Measurements from ENCODE around the gene SPSB3.

The SPSB3 gene

DNA sequence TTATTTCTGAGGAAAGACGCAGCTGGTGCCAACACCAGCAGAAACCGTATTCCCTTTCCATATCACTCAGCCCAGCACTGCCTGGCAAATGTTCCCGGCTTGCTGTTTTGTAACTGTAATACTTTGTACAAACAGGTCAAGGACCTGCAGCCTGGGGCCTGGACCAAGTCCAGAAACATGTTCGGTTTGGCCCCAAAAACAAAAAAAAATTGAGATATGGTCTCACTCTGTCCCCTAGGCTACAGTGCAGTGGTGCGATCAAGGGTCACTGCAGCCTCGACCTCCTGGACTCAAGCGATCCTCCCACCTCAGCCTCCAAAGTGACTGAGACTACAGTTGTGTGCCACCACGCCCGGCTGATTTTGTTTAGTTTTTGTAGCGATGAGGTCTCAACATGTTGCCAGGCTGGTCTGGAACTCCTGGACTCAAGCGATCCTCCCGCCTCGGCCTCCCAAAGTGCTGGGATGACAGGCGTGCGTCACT, 43.1 kb upstream of the SPSB3 start:
- Histone ChIP-seq H3K79me2 (ENCODE audit: control insufficient read depth, low read length) (peaks cover 27% of the 10 kb centered on the region), H3K4me3 (ENCODE audit: low read length) (peak overlapping the region; percentile 91), H3F3A (ENCODE audit: control insufficient read depth, insufficient read depth) (peaks cover 10% of the 10 kb centered on the region; the same call in 1 of the 2 replicates), H3K4me1 (ENCODE audit: control insufficient read depth, low read length) (peaks cover 24% of the 10 kb centered on the region), H3K9me2 (replicated peaks; ENCODE audit: control insufficient read depth, low read length) (no peaks in the 10 kb centered on the region), H3K27me3 (ENCODE audit: control insufficient read depth, low read length) (no peaks in the 10 kb centered on the region), H4K20me1 (ENCODE audit: control insufficient read depth, insufficient read depth, low read depth, low read length) (0 out of 2 replicates have a peak, but pooled peaks cover 3% of the 10 kb centered on the region), H3K27ac (ENCODE audit: low read depth, low read length) (no peak overlapping the region), H3K4me2 (ENCODE audit: low read length) (peak overlapping the region; percentile 94), H3K9me3 (ENCODE audit: control insufficient read depth, insufficient read depth, low read length) (no peaks in the 10 kb centered on the region), H3K36me3 (ENCODE audit: control insufficient read depth, low read length) (no peaks in the 10 kb centered on the region)
- TF ChIP-seq CTCF (IDR thresholded peaks at IDR 0.05; ENCODE audit: low read depth, low read length, poor library complexity, severe bottlenecking) (no peak), EZH2phosphoT487 (IDR thresholded peaks at IDR 0.05; ENCODE audit: borderline replicate concordance, low read length) (no peak)

DNA sequence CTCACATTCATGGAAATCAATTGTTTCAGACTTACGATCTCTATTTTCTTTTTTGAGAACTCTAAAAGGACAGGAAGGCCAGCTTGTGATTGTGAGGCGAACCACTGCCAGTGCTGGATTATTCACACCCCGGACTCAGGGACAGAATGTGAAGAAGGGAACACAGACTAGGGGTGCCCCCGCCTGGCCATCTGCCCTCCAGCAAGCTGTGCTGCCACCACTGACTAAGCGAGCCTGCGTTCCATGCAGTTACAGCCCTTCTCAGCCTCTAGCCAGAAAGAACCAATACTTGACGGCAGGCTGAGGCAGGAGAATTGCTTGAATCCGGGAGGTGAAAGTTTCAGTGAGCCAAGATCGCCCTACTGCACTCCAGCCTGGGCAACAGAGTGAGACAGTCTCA, 41.5 kb upstream of the SPSB3 start:
- Histone ChIP-seq H3K4me3 (ENCODE audit: low read length) (no peak overlapping the region), H3K79me2 (ENCODE audit: control insufficient read depth, low read length) (peaks cover 22% of the 10 kb centered on the region)

GRCh38 chr16:1822801-1823200, 40.4 kb upstream of the SPSB3 start:
- Histone ChIP-seq H3K27me3 (ENCODE audit: control insufficient read depth, low read length) (no peaks in the 10 kb centered on the region), H3K79me2 (ENCODE audit: control insufficient read depth, low read length) (peaks cover 12% of the 10 kb centered on the region), H3K4me2 (ENCODE audit: low read length) (no peak overlapping the region), H3K4me1 (ENCODE audit: control insufficient read depth, low read length) (peaks cover 11% of the 10 kb centered on the region), H3K4me3 (ENCODE audit: low read length) (no peak overlapping the region), H4K20me1 (ENCODE audit: control insufficient read depth, insufficient read depth, low read depth, low read length) (no peaks in the 10 kb centered on the region), H3F3A (ENCODE audit: control insufficient read depth, insufficient read depth) (0 out of 2 replicates have a peak, but pooled peaks cover 5% of the 10 kb centered on the region), H3K9me2 (replicated peaks; ENCODE audit: control insufficient read depth, low read length) (no peaks in the 10 kb centered on the region), H3K27ac (ENCODE audit: low read depth, low read length) (no peak overlapping the region), H3K36me3 (ENCODE audit: control insufficient read depth, low read length) (no peaks in the 10 kb centered on the region), H3K9me3 (ENCODE audit: control insufficient read depth, insufficient read depth, low read length) (no peaks in the 10 kb centered on the region)
- TF ChIP-seq EZH2phosphoT487 (IDR thresholded peaks at IDR 0.05; ENCODE audit: borderline replicate concordance, low read length): no peak
- TF ChIP-seq CTCF (IDR thresholded peaks at IDR 0.05; ENCODE audit: low read depth, low read length, poor library complexity, severe bottlenecking): no peak

More for the DNA sequence above, 41.5 kb upstream of the SPSB3 start:
- TF ChIP-seq EZH2phosphoT487 (IDR thresholded peaks at IDR 0.05; ENCODE audit: borderline replicate concordance, low read length): no peak
- TF ChIP-seq CTCF (IDR thresholded peaks at IDR 0.05; ENCODE audit: low read depth, low read length, poor library complexity, severe bottlenecking): peak; percentile 55
- H3K27me3 ChIP-seq (ENCODE audit: control insufficient read depth, low read length): no peaks in the 10 kb centered on the region
- no peaks in the 10 kb centered on the region for H3K36me3 ChIP-seq (ENCODE audit: control insufficient read depth, low read length)
- H3K4me1 ChIP-seq (ENCODE audit: control insufficient read depth, low read length): peaks cover 21% of the 10 kb centered on the region
- H3F3A ChIP-seq (ENCODE audit: control insufficient read depth, insufficient read depth): peaks cover 10% of the 10 kb centered on the region; the same call in 1 of the 2 replicates
- no peaks in the 10 kb centered on the region for H3K9me3 ChIP-seq (ENCODE audit: control insufficient read depth, insufficient read depth, low read length)
- H3K4me2 ChIP-seq (ENCODE audit: low read length): no peak overlapping the region
- no peak overlapping the region for H3K27ac ChIP-seq (ENCODE audit: low read depth, low read length)
- H4K20me1 ChIP-seq (ENCODE audit: control insufficient read depth, insufficient read depth, low read depth, low read length): 0 out of 2 replicates have a peak, but pooled peaks cover 2% of the 10 kb centered on the region
- H3K9me2 ChIP-seq (replicated peaks; ENCODE audit: control insufficient read depth, low read length): no peaks in the 10 kb centered on the region

Measured in DOHH2 (cell line).